ENCODE data around the gene NQO2. TPM values are rescaled to one million over a fixed set of nuclear protein-coding genes. Genes with fewer than 3 reads are reported as not detected.

The NQO2 gene
- polyA plus RNA-seq (ENCODE audit: insufficient read length in 3 of 3), result 10 to 100 TPM; 57.3 to 64.4 (median 57.6) TPM

GRCh38 chr6:2999618-3000557, at the start of gene NQO2:
Gene NQO2 (plus strand): TSS chr6:2999894. CDS start chr6:3006553, 6,659 bp downstream.
- DNase-seq (ENCODE audit: low read depth in 3 of 3, low spot score in 2 of 3), result peak in 1 of 3 donors; percentile 65

- no peak for DNase-seq (ENCODE audit: low read depth in 3 of 3, low spot score in 2 of 3)
Measured at GRCh38 chr6:2950713-2951112, 49.0 kb upstream of the NQO2 start.

GRCh38 chr6:2951728-2952127, 48.0 kb upstream of the NQO2 start:
- no peak for DNase-seq (ENCODE audit: low read depth in 3 of 3, low spot score in 2 of 3)

GRCh38 chr6:2952557-2953095, 47.1 kb upstream of the NQO2 start:
- peak in 1 of 3 donors; percentile 65 for DNase-seq (ENCODE audit: low read depth in 3 of 3, low spot score in 2 of 3)

- DNase-seq (ENCODE audit: low read depth in 3 of 3, low spot score in 2 of 3), result no peak
Measured at GRCh38 chr6:2953098-2953497, 46.6 kb upstream of the NQO2 start.

GRCh38 chr6:2956930-2957685, 42.6 kb upstream of the NQO2 start:
- no peak for DNase-seq (ENCODE audit: low read depth in 3 of 3, low spot score in 2 of 3)

- no peak for DNase-seq (ENCODE audit: low read depth in 3 of 3, low spot score in 2 of 3)
Measured at GRCh38 chr6:2957696-2958330, 41.9 kb upstream of the NQO2 start.

GRCh38 chr6:2958331-2958711, 41.4 kb upstream of the NQO2 start:
- DNase-seq (ENCODE audit: low read depth in 3 of 3, low spot score in 2 of 3), result no peak

GRCh38 chr6:2958776-2959175, 40.9 kb upstream of the NQO2 start:
- DNase-seq (ENCODE audit: low read depth in 3 of 3, low spot score in 2 of 3), result no peak

- no peak for DNase-seq (ENCODE audit: low read depth in 3 of 3, low spot score in 2 of 3)
Measured at GRCh38 chr6:2959909-2960719, 39.6 kb upstream of the NQO2 start.

- no peak for DNase-seq (ENCODE audit: low read depth in 3 of 3, low spot score in 2 of 3)
Measured at GRCh38 chr6:2960935-2961334, 38.8 kb upstream of the NQO2 start.

- DNase-seq (ENCODE audit: low read depth in 3 of 3, low spot score in 2 of 3), result no peak
Measured at GRCh38 chr6:2961506-2961905, 38.2 kb upstream of the NQO2 start.

- no peak for DNase-seq (ENCODE audit: low read depth in 3 of 3, low spot score in 2 of 3)
Measured at GRCh38 chr6:2962004-2962403, 37.7 kb upstream of the NQO2 start.

- DNase-seq (ENCODE audit: low read depth in 3 of 3, low spot score in 2 of 3), result no peak
Measured at GRCh38 chr6:2962636-2963035, 37.1 kb upstream of the NQO2 start.

GRCh38 chr6:2963756-2964155, 35.9 kb upstream of the NQO2 start:
- DNase-seq (ENCODE audit: low read depth in 3 of 3, low spot score in 2 of 3), result no peak

GRCh38 chr6:2964793-2965505, 34.7 kb upstream of the NQO2 start:
- no peak for DNase-seq (ENCODE audit: low read depth in 3 of 3, low spot score in 2 of 3)

- DNase-seq (ENCODE audit: low read depth in 3 of 3, low spot score in 2 of 3), result no peak
Measured at GRCh38 chr6:2966347-2966746, 33.3 kb upstream of the NQO2 start.

- DNase-seq (ENCODE audit: low read depth in 3 of 3, low spot score in 2 of 3), result no peak
Measured at GRCh38 chr6:2967936-2968335, 31.8 kb upstream of the NQO2 start.

GRCh38 chr6:2968600-2969135, 31.0 kb upstream of the NQO2 start:
- no peak for DNase-seq (ENCODE audit: low read depth in 3 of 3, low spot score in 2 of 3)
